ENCODE data around the gene TNRC6A.

TNRC6A gene

DNA sequence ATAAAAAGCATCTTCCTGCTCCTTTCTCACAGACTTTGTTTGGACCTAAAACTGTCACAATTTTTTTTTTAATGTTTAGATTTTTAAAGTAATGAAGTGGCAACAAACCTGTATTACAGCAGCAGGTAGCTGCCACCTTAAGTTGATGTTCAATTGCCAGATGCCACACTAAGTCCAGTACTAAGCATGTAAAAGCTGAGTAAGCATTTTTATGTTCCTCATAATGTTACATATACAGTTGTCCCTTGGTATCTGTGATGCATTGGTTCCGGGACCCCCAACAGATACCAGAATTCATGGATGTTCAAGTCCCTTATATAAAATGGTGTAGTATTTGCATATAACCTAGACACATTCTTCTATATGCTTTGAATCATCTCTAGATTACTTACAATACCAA is 45.1 kb downstream of the TNRC6A start:
- TF ChIP-seq, protein P1, sequence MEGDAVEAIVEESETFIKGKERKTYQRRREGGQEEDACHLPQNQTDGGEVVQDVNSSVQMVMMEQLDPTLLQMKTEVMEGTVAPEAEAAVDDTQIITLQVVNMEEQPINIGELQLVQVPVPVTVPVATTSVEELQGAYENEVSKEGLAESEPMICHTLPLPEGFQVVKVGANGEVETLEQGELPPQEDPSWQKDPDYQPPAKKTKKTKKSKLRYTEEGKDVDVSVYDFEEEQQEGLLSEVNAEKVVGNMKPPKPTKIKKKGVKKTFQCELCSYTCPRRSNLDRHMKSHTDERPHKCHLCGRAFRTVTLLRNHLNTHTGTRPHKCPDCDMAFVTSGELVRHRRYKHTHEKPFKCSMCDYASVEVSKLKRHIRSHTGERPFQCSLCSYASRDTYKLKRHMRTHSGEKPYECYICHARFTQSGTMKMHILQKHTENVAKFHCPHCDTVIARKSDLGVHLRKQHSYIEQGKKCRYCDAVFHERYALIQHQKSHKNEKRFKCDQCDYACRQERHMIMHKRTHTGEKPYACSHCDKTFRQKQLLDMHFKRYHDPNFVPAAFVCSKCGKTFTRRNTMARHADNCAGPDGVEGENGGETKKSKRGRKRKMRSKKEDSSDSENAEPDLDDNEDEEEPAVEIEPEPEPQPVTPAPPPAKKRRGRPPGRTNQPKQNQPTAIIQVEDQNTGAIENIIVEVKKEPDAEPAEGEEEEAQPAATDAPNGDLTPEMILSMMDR (conservative IDR thresholded peaks at IDR 0.05; ENCODE audit: control insufficient read depth, insufficient read depth, low read depth, low read length): no peak
- H3K4me3 ChIP-seq (ENCODE audit: control insufficient read depth, low read depth, low read length): no peak overlapping the region
- no peak for DNase-seq (ENCODE audit: low read depth)

DNA sequence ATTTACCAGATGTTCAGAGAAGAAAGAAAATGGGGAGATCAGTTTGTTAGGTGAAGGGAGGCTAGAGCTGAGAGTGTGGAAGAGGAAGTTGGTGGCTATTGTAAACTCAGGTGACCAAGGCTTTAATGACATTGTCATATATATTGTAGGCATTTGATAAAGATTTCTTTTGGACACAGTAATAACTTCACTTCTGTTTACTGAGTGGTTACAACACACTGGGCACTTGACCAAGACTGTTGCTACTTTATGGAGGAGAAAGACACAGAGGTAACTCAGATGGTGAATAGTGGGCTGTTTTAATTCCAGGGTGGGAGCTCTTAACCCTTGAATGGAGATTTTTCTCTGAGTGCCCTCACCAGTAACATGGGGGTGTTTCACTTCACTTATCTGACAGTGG is 46.0 kb downstream of the TNRC6A start:
- H3K4me3 ChIP-seq (ENCODE audit: control insufficient read depth, low read depth, low read length): no peak overlapping the region

DNA sequence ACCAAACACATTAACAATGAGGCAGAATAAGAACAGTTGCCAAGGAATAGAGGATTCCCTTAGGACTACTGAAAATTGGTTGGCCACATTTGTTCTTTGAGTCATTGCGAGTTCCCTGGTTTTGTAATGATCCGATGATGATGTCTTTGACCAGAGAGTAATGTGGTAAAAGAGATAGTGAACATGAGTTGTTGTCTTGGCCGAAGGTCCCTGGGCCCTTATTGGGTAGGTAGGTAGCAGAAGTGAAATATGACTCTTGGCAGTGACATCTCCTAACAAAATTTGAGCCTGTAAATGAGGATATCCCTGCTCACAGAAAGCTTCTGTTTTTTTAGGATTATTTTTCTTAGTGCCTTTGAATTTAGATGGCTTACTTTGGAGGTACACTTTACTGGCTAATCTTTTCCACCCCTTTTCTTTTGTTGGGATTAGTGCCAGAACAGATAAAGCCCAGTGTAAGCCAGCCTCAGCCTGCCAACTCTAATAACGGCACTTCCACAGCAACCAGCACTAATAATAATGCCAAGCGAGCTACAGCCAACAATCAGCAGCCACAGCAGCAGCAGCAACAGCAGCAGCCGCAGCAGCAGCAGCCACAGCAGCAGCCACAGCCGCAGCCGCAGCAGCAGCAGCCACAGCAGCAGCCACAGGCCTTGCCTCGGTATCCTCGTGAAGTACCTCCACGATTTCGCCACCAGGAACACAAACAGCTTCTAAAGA is 47.2 kb downstream of the TNRC6A start:
- H3K4me3 ChIP-seq (ENCODE audit: control insufficient read depth, low read depth, low read length): no peak overlapping the region
- peak; percentile 97 for DNase-seq (ENCODE audit: low read depth)

More for the DNA sequence above, 46.0 kb downstream of the TNRC6A start:
- TF ChIP-seq, protein P1 (conservative IDR thresholded peaks at IDR 0.05; ENCODE audit: control insufficient read depth, insufficient read depth, low read depth, low read length): no peak
- DNase-seq (ENCODE audit: low read depth): peak; percentile 64

DNA sequence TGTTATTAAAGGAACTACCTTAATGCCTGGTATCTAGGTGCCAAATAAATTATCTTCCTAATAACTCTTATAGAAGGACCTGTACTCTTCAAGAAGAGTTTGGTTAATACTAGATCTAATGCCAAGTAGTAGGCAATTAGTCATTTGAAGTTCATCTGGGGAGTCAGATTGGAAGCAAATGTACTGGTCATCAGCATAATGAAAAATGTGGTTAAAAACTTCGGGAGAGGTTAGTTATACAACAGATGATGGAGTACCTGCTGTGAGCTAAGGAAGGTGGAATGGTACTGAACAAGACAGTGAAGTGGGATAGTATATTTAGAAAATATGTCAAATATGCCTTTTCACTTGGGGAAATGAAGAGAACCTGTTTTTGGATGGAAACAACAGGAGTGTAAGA is 49.2 kb downstream of the TNRC6A start:
- H3K4me3 ChIP-seq (ENCODE audit: control insufficient read depth, low read depth, low read length): no peak overlapping the region
- TF ChIP-seq, protein P1 (conservative IDR thresholded peaks at IDR 0.05; ENCODE audit: control insufficient read depth, insufficient read depth, low read depth, low read length): no peak
- peak; percentile 55 for DNase-seq (ENCODE audit: low read depth)

More for the DNA sequence above, 47.2 kb downstream of the TNRC6A start:
- TF ChIP-seq, protein P1 (conservative IDR thresholded peaks at IDR 0.05; ENCODE audit: control insufficient read depth, insufficient read depth, low read depth, low read length): no peak

DNA sequence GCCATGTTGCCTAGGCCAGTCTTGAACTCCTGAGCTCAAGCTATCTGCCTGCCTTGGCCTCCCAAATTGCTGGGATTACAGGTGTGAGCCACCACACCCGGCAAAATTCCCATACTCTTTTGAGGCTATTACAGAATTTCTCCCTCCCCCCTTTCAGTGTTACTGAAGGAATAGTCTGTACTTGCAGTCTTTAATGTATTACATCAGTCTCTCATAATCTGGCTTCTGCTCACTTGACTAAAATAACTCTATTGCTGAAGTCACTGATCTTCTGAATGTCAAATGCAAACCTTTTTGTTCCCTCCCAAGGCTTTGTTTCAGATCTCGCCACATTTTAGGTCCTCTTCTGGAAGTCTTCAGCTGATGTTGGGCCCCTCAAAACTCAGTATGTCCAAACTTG is 51.8 kb downstream of the TNRC6A start:
- no peak for DNase-seq (ENCODE audit: low read depth)
- TF ChIP-seq, protein P1 (conservative IDR thresholded peaks at IDR 0.05; ENCODE audit: control insufficient read depth, insufficient read depth, low read depth, low read length): no peak
- no peak overlapping the region for H3K4me3 ChIP-seq (ENCODE audit: control insufficient read depth, low read depth, low read length)

DNA sequence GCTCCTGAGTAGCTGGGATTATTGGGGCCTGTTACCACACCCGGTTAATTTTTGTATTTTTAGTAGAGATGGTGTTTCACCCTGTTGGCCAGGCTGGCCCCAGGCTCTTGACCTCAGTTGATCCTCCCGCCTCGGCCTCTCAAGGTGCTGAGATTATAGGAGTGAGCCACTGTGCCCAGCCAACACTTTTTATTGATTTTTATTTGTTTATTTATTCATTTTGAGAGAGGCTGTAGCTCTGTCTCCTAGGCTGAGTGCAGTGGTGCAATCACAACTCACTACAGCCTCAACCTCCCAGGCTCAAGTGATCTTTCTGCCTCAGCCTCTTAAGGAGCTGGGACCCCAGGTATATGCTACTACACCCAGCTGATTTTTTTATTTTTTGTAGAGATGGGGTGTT is 54.7 kb downstream of the TNRC6A start:
- no peak overlapping the region for H3K4me3 ChIP-seq (ENCODE audit: control insufficient read depth, low read depth, low read length)
- TF ChIP-seq, protein P1 (conservative IDR thresholded peaks at IDR 0.05; ENCODE audit: control insufficient read depth, insufficient read depth, low read depth, low read length): no peak
- DNase-seq (ENCODE audit: low read depth): no peak

All from fibroblast of mammary gland (primary cell).